GM12864 (cell line): Measurements from ENCODE around the gene CYRIA.

Experiments
- DNase-seq: peaks from one replicate; pipeline ENCODE4 v3.0.0-alpha.2; 2011; ENCODE audit warnings: low read depth
- H3K4me3 ChIP-seq: 2 replicates; pipeline ENCODE4 v1.5.1; 2011; ENCODE audit warnings: mild to moderate bottlenecking, low read depth, low read length, control low read depth
- TF ChIP-seq, protein P1 (sequence below): IDR thresholded peaks from 2 replicates; pipeline ENCODE4 v1.5.1; 2011; ENCODE audit warnings: low read depth, mild to moderate bottlenecking, moderate library complexity, low read length, control low read depth, inconsistent platforms; ENCODE audit errors: missing control alignments

Gene CYRIA

DNA sequence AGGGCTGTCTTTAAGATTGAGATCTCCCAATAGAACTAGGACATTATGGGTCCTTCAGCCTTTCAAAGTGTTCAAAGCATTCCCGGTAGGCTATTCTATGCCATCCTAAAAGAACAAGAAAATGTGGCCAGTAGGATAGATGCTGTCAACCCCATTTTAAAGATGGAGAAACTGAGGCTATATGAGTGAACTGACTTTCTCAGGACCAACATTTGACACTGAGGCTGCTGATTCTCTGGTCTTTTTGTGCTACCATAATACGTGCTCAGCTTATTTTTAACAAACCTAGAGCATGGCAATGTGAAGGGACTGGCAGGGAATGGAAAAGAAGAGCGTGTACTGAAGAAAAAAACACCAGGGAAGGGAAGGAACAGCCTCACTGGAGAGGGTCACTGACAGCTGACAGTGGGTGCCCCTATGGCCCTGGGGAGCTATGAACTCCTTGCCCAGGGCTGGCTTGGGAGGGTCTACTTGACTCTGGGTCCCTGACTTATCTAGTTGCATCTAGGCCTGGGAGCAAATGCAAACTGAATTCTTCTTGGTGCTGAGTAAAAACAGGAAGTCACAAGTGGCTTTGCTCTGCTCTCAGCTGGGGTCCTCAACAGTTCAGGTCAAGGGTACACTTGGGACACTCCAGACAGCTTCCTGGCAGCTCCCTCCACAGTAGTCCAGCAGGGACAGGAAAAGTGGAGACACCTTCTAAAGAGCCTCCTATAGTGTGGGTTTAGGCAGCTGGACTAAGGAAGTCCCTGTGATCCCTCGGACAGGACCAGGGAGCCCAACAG, 2.3 kb downstream of the CYRIA start:
- H3K4me3 ChIP-seq = no peak overlapping the region
- no peak for DNase-seq
- TF ChIP-seq, protein P1, sequence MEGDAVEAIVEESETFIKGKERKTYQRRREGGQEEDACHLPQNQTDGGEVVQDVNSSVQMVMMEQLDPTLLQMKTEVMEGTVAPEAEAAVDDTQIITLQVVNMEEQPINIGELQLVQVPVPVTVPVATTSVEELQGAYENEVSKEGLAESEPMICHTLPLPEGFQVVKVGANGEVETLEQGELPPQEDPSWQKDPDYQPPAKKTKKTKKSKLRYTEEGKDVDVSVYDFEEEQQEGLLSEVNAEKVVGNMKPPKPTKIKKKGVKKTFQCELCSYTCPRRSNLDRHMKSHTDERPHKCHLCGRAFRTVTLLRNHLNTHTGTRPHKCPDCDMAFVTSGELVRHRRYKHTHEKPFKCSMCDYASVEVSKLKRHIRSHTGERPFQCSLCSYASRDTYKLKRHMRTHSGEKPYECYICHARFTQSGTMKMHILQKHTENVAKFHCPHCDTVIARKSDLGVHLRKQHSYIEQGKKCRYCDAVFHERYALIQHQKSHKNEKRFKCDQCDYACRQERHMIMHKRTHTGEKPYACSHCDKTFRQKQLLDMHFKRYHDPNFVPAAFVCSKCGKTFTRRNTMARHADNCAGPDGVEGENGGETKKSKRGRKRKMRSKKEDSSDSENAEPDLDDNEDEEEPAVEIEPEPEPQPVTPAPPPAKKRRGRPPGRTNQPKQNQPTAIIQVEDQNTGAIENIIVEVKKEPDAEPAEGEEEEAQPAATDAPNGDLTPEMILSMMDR = no peak

DNA sequence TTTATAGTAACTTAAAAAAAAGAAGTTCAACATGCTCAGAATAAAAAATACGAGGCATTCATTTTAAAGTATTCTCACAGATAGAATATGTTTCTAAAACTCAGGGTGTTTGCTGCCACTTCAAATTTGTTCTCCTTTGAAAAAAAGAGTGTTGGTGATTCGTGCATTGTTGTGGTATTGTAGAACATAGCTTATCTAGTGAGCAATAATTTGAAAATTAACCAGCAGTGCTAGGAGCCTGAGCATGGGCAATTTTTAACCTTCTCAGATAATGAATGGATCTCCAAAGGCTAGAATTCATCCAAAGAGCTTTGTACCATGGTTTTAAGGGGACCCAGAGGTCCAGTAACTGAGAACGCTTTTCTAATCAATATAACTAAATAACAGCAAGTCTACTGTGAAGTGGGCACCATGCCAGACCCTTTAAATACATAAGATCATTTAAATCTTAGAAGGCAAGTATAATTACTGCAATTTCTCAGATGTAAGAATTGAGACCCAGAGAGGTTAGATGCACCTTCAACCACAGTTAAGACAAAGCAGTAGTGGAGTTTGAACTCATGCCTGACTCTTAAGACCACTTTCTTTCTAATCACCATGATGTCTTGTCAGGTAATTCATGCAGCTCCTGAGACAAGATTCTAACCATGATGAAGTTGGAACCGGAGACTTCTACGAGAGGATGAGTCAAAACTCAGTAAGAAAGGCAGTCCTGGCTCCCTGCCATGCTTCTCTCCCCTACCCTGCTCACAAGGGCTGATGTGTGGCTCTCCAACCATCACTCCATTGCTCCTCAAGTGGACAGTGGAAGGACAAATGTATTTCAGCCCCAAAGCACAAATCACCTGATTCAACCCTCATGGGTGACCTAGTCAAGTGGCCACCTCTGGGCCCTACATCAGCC, 3.4 kb downstream of the CYRIA start:
- H3K4me3 ChIP-seq = no peak overlapping the region
- TF ChIP-seq, protein P1 = no peak
- no peak for DNase-seq

DNA sequence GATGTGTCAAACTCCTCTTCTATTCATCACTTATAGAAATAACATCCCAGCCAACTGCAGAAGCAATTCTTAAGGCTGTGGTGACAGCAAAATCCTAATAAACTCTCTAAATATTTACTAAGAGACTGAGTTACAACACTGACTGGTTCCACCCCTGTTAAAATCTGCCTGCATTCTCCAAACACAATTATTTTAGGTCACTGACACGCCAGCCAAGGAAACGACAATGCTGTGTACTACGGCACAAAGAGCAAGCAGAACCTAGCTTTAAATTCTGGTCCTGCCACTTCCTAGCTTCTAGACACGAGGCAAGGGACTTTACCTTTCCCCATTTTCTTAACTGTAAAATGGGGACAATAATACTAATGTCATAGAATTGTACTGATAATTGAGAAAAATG, 4.1 kb downstream of the CYRIA start:
- TF ChIP-seq, protein P1 = no peak

DNA sequence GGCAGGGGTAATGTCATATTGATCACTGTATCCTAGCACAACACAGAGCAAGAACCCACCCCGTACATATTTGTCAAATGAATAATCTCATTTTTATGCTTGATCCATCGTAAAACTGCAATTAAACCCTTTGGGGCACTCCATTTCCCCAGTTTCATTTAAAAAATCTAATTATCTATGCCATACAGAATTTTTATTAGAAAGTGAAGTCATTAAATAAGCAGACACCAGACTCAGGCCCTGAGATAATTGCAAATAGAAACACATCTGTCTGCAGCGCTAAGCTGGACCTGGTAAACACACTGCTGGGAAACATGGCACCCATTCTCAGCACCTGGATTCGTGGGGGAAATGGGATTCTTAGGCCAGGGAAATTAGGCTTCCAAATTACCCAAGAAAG, 5.1 kb downstream of the CYRIA start:
- no peak overlapping the region for H3K4me3 ChIP-seq
- no peak for DNase-seq
- TF ChIP-seq, protein P1 = no peak

More for the DNA sequence above, 4.1 kb downstream of the CYRIA start:
- DNase-seq = no peak
- H3K4me3 ChIP-seq = no peak overlapping the region

DNA sequence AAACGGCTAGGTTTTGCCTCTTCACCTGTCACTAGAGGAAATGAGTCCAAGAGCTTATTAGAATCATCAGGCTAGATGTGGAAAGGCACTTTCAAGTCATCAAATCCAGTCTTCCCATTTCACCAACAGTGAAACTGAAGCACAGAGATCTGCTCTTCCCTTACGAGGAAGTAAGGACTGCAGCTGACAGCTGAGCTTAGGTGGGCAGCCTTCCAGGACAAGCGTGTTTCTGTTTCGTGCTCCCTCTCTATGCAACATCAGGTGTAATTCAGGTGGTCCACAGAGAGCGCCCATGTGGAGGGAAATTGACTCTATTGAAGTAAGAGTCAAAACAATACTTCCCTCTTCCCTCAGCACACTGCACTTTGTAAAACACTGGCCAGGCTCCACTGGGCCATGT, 5.5 kb downstream of the CYRIA start:
- no peak for DNase-seq
- TF ChIP-seq, protein P1 = no peak
- H3K4me3 ChIP-seq = no peak overlapping the region

DNA sequence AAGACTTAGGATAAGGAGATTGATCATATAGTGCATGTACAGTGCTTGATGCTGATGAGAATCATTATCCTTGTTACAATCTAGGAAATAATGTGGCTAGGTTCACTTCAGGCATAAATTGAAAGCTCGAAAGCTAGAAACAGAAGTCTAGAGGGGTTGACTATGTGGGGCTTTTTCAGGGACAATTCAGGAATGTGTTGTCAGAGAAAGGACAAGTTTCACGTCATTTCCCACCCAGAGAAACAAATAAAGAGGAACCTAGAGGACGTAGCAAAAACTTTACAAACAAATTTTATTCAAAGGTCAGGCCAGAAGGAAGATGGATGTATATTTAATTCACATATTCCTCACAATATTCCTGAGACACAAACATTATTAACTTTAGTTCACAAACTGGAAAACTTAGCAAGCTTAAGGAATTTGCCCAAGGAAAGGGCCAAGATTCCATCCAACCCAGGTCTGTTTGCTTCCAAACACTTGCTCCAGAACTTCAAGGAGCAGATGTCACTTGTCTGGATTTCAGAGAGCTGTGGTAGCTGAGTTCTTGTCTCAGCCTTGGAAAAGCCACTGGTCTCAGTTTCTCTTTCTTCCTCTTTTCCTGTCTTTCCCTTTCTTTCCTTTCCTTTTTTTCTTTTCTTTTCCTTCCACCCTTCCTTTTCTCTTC, 7.4 kb downstream of the CYRIA start:
- no peak for DNase-seq
- H3K4me3 ChIP-seq = no peak overlapping the region
- TF ChIP-seq, protein P1 = no peak
